WERI-Rb-1 (cell line): ENCODE data around the gene CADM4.
"Not testable (repeated sequence)": the region's sequence is repeated elsewhere in the genome, so short reads cannot be mapped to it uniquely, and the experiment has no call there.

ENCODE experiments used
- DNase-seq: peaks from one replicate; pipeline ENCODE4 v3.0.0-alpha.2; 2020
- H3K27ac ChIP-seq: fragments of 250-450 bp; sonication (Bioruptor Pico); 2 replicates; pipeline ENCODE4 v1.5.1; 2020; ENCODE audit warnings: mild to moderate bottlenecking, moderate library complexity
- H3K27me3 ChIP-seq: fragments of 250-450 bp; sonication (Bioruptor Pico); 2 replicates; pipeline ENCODE4 v1.5.1; 2021; ENCODE audit warnings: mild to moderate bottlenecking, low read depth, moderate library complexity; ENCODE audit not compliant: insufficient read depth, severe bottlenecking
- H3K36me3 ChIP-seq: fragments of 250-450 bp; sonication (Bioruptor Pico); 2 replicates; pipeline ENCODE4 v1.5.1; 2020; ENCODE audit warnings: mild to moderate bottlenecking, moderate library complexity
- H3K4me3 ChIP-seq: 2 replicates; pipeline ENCODE4 v1.5.1; 2011; ENCODE audit warnings: low read depth, mild to moderate bottlenecking, control low read depth, low read length
- H3K9me3 ChIP-seq: fragments of 250-450 bp; sonication (Bioruptor Pico); 2 replicates; pipeline ENCODE4 v1.5.1; 2021; ENCODE audit warnings: mild to moderate bottlenecking, moderate library complexity; ENCODE audit not compliant: severe bottlenecking
- CTCF ChIP-seq: IDR thresholded peaks from 2 replicates; pipeline ENCODE4 v1.5.1; 2011; ENCODE audit warnings: low read depth, mild to moderate bottlenecking, control low read depth, inconsistent platforms, low read length

CADM4 gene

GRCh38 chr19:43682824-43683661 lies 43.4 kb upstream of the CADM4 start:
- Histone ChIP-seq H3K36me3 (no peaks in the 10 kb centered on the region), H3K4me3 (no peak overlapping the region), H3K27ac (no peak overlapping the region), H3K27me3 (no peaks in the 10 kb centered on the region), H3K9me3 (no peaks in the 10 kb centered on the region)
- no peak for DNase-seq
- no peak for TF ChIP-seq CTCF

GRCh38 chr19:43682269-43682668 lies 42.6 kb upstream of the CADM4 start:
- H3K4me3 ChIP-seq, DNase-seq, H3K36me3 ChIP-seq, H3K27ac ChIP-seq, H3K9me3 ChIP-seq, H3K27me3 ChIP-seq: not testable (repeated sequence)

GRCh38 chr19:43681821-43682220 lies 42.2 kb upstream of the CADM4 start:
- Histone ChIP-seq H3K4me3 (no peak overlapping the region), H3K9me3 (no peaks in the 10 kb centered on the region), H3K27ac (no peak overlapping the region), H3K27me3 (no peaks in the 10 kb centered on the region), H3K36me3 (no peaks in the 10 kb centered on the region)
- no peak for DNase-seq
- TF ChIP-seq CTCF = no peak

GRCh38 chr19:43678512-43679261 lies 39.0 kb upstream of the CADM4 start:
- H3K9me3 ChIP-seq = no peaks in the 10 kb centered on the region
- H3K27me3 ChIP-seq = no peaks in the 10 kb centered on the region
- H3K4me3 ChIP-seq = no peak overlapping the region
- DNase-seq = no peak
- H3K27ac ChIP-seq = no peak overlapping the region
- TF ChIP-seq CTCF = no peak
- H3K36me3 ChIP-seq = no peaks in the 10 kb centered on the region

GRCh38 chr19:43675906-43676305 lies 36.3 kb upstream of the CADM4 start:
- no peak for TF ChIP-seq CTCF
- Histone ChIP-seq H3K27ac (no peak overlapping the region), H3K27me3 (no peaks in the 10 kb centered on the region), H3K36me3 (no peaks in the 10 kb centered on the region), H3K9me3 (no peaks in the 10 kb centered on the region), H3K4me3 (no peak overlapping the region)
- DNase-seq = no peak

GRCh38 chr19:43675269-43675879 lies 35.7 kb upstream of the CADM4 start:
- Histone ChIP-seq H3K27ac (no peak overlapping the region), H3K27me3 (peaks cover under 1% of the 10 kb centered on the region), H3K9me3 (no peaks in the 10 kb centered on the region), H3K4me3 (no peak overlapping the region), H3K36me3 (no peaks in the 10 kb centered on the region)
- no peak for DNase-seq
- no peak for TF ChIP-seq CTCF
